CMK (cell line): ENCODE results near the gene ARSG.
"Not testable (repeated sequence)": the region's sequence is repeated elsewhere in the genome, so short reads cannot be mapped to it uniquely, and the experiment has no call there.

Experiments used
- DNase-seq: peaks from one replicate; pipeline ENCODE4 v3.0.0-alpha.2; 2010; ENCODE audit warnings: low read depth

The ARSG gene

GRCh38 chr17:68306819-68307218, 15.5 kb downstream of the ARSG start:
- no peak for DNase-seq

GRCh38 chr17:68307443-68307842, 16.1 kb downstream of the ARSG start:
- DNase-seq = no peak

GRCh38 chr17:68308486-68308885, 17.2 kb downstream of the ARSG start:
- DNase-seq = not testable (repeated sequence)

- not testable (repeated sequence) for DNase-seq
Measured at GRCh38 chr17:68309066-68309670, 17.9 kb downstream of the ARSG start.

GRCh38 chr17:68310152-68310551, 18.9 kb downstream of the ARSG start:
- no peak for DNase-seq

GRCh38 chr17:68314916-68315535, 23.7 kb downstream of the ARSG start:
- no peak for DNase-seq

GRCh38 chr17:68315930-68316329, 24.6 kb downstream of the ARSG start:
- no peak for DNase-seq

- DNase-seq = no peak
Measured at GRCh38 chr17:68317458-68317857, 26.2 kb downstream of the ARSG start.

GRCh38 chr17:68318103-68318991, 27.1 kb downstream of the ARSG start:
- DNase-seq = no peak

- DNase-seq = no peak
Measured at GRCh38 chr17:68319410-68320162, 28.3 kb downstream of the ARSG start.

- DNase-seq = no peak
Measured at GRCh38 chr17:68320311-68320865, 29.1 kb downstream of the ARSG start.

- no peak for DNase-seq
Measured at GRCh38 chr17:68320943-68321555, 29.8 kb downstream of the ARSG start.

GRCh38 chr17:68321556-68321954, 30.3 kb downstream of the ARSG start:
- DNase-seq = no peak

GRCh38 chr17:68322630-68323029, 31.3 kb downstream of the ARSG start:
- no peak for DNase-seq

- no peak for DNase-seq
Measured at GRCh38 chr17:68324114-68324513, 32.8 kb downstream of the ARSG start.

- no peak for DNase-seq
Measured at GRCh38 chr17:68324654-68325336, 33.5 kb downstream of the ARSG start.

GRCh38 chr17:68325961-68326360, 34.7 kb downstream of the ARSG start:
- no peak for DNase-seq

- no peak for DNase-seq
Measured at GRCh38 chr17:68326681-68327080, 35.4 kb downstream of the ARSG start.

GRCh38 chr17:68327823-68328557, 36.7 kb downstream of the ARSG start:
- DNase-seq = no peak

- no peak for DNase-seq
Measured at GRCh38 chr17:68328676-68329075, 37.4 kb downstream of the ARSG start.
